GM23338 (cell line): ENCODE data around the gene CRK. TPM values are rescaled to one million over a fixed set of nuclear protein-coding genes. Genes with fewer than 3 reads are reported as not detected.

ENCODE experiments used
- ATAC-seq: fragments of 200-7000 bp; cut with Tn5 transposase; 3 replicates; pipeline ENCODE4 v1.9.1; 2020
- DNase-seq: peaks from one replicate; pipeline ENCODE4 v3.0.0-alpha.2; 2015; ENCODE audit warnings: low spot score
- H2AFZ ChIP-seq: fragments of 200-600 bp; sonication (generic); 2 replicates; pipeline ENCODE4 v1.8.0; 2016; ENCODE audit warnings: antibody characterized with exemption, mild to moderate bottlenecking, moderate library complexity
- H3F3A ChIP-seq: fragments of 200-600 bp; sonication (generic); replicated peaks from 2 replicates; pipeline ENCODE4 v1.8.0; 2017; ENCODE audit warnings: antibody characterized with exemption, mixed run types, low read depth
- H3K27ac ChIP-seq: fragments of 200-600 bp; sonication (generic); 2 replicates; pipeline ENCODE4 v1.6.1; 2016; ENCODE audit warnings: low read depth
- H3K27me3 ChIP-seq: fragments of 200-600 bp; sonication (generic); 2 replicates; pipeline ENCODE4 v1.8.0; 2016; ENCODE audit warnings: mild to moderate bottlenecking, mixed run types, moderate library complexity; ENCODE audit not compliant: insufficient read depth
- H3K36me3 ChIP-seq: fragments of 200-600 bp; sonication (generic); 2 replicates; pipeline ENCODE4 v1.8.0; 2016; ENCODE audit warnings: mild to moderate bottlenecking; ENCODE audit not compliant: insufficient read depth
- H3K4me1 ChIP-seq: fragments of 200-600 bp; sonication (generic); 2 replicates; pipeline ENCODE4 v1.8.0; 2016; ENCODE audit warnings: mild to moderate bottlenecking, moderate library complexity; ENCODE audit not compliant: insufficient read depth
- H3K4me2 ChIP-seq: fragments of 200-600 bp; sonication (generic); 2 replicates; pipeline ENCODE4 v1.7.1; 2017; ENCODE audit warnings: mixed run types
- H3K4me3 ChIP-seq: fragments of 200-600 bp; sonication (generic); 2 replicates; pipeline ENCODE4 v1.6.1; 2016; ENCODE audit warnings: mixed run types
- H3K79me2 ChIP-seq: fragments of 200-600 bp; sonication (generic); replicated peaks from 2 replicates; pipeline ENCODE4 v1.8.0; 2017; ENCODE audit warnings: mild to moderate bottlenecking; ENCODE audit not compliant: insufficient read depth
- H3K9me2 ChIP-seq: fragments of 200-600 bp; sonication (generic); 2 replicates; pipeline ENCODE4 v1.8.0; 2017; ENCODE audit not compliant: insufficient read depth
- H4K20me1 ChIP-seq: fragments of 200-600 bp; sonication (generic); replicated peaks from 2 replicates; pipeline ENCODE4 v1.8.0; 2017; ENCODE audit warnings: mild to moderate bottlenecking; ENCODE audit not compliant: insufficient read depth
- H3K27ac Mint-ChIP-seq: 2 replicates; pipeline ENCODE4 v1.8.0; 2020; ENCODE audit warnings: inconsistent platforms, mild to moderate bottlenecking, moderate library complexity, mixed read lengths
- H3K27me3 Mint-ChIP-seq: 3 replicates; pipeline ENCODE4 v1.8.0; 2022; ENCODE audit warnings: low read depth, mild to moderate bottlenecking, moderate library complexity, mixed read lengths, inconsistent platforms; ENCODE audit not compliant: insufficient read depth, poor library complexity
- H3K36me3 Mint-ChIP-seq: 3 replicates; pipeline ENCODE4 v1.8.0; 2021; ENCODE audit warnings: low read depth, mild to moderate bottlenecking, inconsistent platforms, moderate library complexity, mixed read lengths
- H3K4me1 Mint-ChIP-seq: 3 replicates; pipeline ENCODE4 v1.8.0; 2020; ENCODE audit warnings: mild to moderate bottlenecking, inconsistent platforms, mixed read lengths
- H3K4me3 Mint-ChIP-seq: 3 replicates; pipeline ENCODE4 v1.8.0; 2021; ENCODE audit warnings: moderate library complexity, mild to moderate bottlenecking, inconsistent platforms, mixed read lengths
- H3K9me3 Mint-ChIP-seq: 3 replicates; pipeline ENCODE4 v1.8.0; 2020; ENCODE audit warnings: moderate library complexity, mild to moderate bottlenecking, inconsistent platforms, mixed read lengths
- CREB1 ChIP-seq: fragments of 250-450 bp; sonication (Bioruptor Pico); IDR thresholded peaks from 2 replicates; pipeline ENCODE4 v1.5.0; 2020; ENCODE audit warnings: low read depth, mild to moderate bottlenecking, moderate library complexity
- CTCF ChIP-seq, 2 experiments: fragments of 200-600 bp in 1 of 2; sonication (generic) in 1 of 2; conservative IDR thresholded peaks; 2 replicates each; pipeline versions ENCODE4 v1.5.1 to v1.6.1; 2016 to 2017; ENCODE audit warnings: antibody characterized with exemption in 2 of 2, low read depth in 2 of 2, mild to moderate bottlenecking in 2 of 2, moderate library complexity in 1 of 2
- ETS1 ChIP-seq: IDR thresholded peaks from 2 replicates; pipeline ENCODE4 v1.6.1; 2016; ENCODE audit warnings: antibody characterized with exemption
- EZH2phosphoT487 ChIP-seq: fragments of 200-600 bp; sonication (generic); IDR thresholded peaks from one replicate; pipeline ENCODE4 v1.8.1; 2018; ENCODE audit warnings: antibody characterized with exemption; ENCODE audit not compliant: unreplicated experiment
- JUNB ChIP-seq: IDR thresholded peaks from one replicate; pipeline ENCODE4 v1.6.1; 2016; ENCODE audit warnings: antibody characterized with exemption; ENCODE audit not compliant: unreplicated experiment
- NANOG ChIP-seq: IDR thresholded peaks from 2 replicates; pipeline ENCODE4 v1.6.1; 2016; ENCODE audit warnings: antibody characterized with exemption, borderline replicate concordance
- ZNF114 ChIP-seq: fragments of 250-450 bp; sonication (Bioruptor Pico); IDR thresholded peaks from 2 replicates; pipeline ENCODE4 v1.5.0; 2020; ENCODE audit warnings: mild to moderate bottlenecking, moderate library complexity
- ZNF462 ChIP-seq: fragments of 250-450 bp; sonication (Bioruptor Pico); IDR thresholded peaks from 2 replicates; pipeline ENCODE4 v1.5.0; 2020; ENCODE audit warnings: mild to moderate bottlenecking, moderate library complexity
- polyA plus RNA-seq: library from polyadenylated mRNA; unstranded; fragments of >200 nt; fragmentation: Nextera tagmentation; extraction: Ambion mirVana; gene quantifications from 2 replicates; pipeline ENCODE4 v1.2.1, GENCODE V29; 2016
- total RNA-seq: library from RNA; depleted of rRNA; stranded (reverse); fragments of >200 nt; shearing (Covaris generic); gene quantifications from 2 replicates; pipeline ENCODE4 v1.2.3, GENCODE V29; 2014

The CRK gene
- total and polyA plus RNA-seq, 2 experiments from 2014 or later = 32.6 to 59.8 TPM

- Mint-ChIP-seq H3K4me3 (no peak overlapping the region), H3K9me3 (no peaks in the 10 kb centered on the region), H3K4me1 (peaks cover 4% of the 10 kb centered on the region), H3K36me3 (peaks cover 54% of the 10 kb centered on the region), H3K27me3 (peaks cover 6% of the 10 kb centered on the region), H3K27ac (no peak overlapping the region)
- H3K36me3 ChIP-seq = peaks cover 27% of the 10 kb centered on the region
- TF ChIP-seq EZH2phosphoT487 (no peak), JUNB (no peak), ETS1 (no peak)
- no peak overlapping the region for H2AFZ ChIP-seq
- H3K27me3 ChIP-seq = no peaks in the 10 kb centered on the region
- H3K4me2 ChIP-seq = no peak overlapping the region
- no peaks in the 10 kb centered on the region for H3K9me2 ChIP-seq
- H3K4me3 ChIP-seq = no peak overlapping the region
- H4K20me1 ChIP-seq = peaks cover 59% of the 10 kb centered on the region
- no peak for DNase-seq
- 0 out of 2 replicates have a peak overlapping the region, but pooled peaks have one; percentile 50 for H3K27ac ChIP-seq
- H3K4me1 ChIP-seq = no peaks in the 10 kb centered on the region
- no peak for ATAC-seq
- peaks cover 99% of the 10 kb centered on the region for H3K79me2 ChIP-seq
- peaks cover 16% of the 10 kb centered on the region; the same call in 1 of the 2 replicates for H3F3A ChIP-seq
Observed at GRCh38 chr17:1434150-1434549, 21.9 kb downstream of the CRK start.

GRCh38 chr17:1431631-1432104 is 24.4 kb downstream of the CRK start:
- Histone ChIP-seq H4K20me1 (peaks cover 53% of the 10 kb centered on the region), H3K27ac (0 out of 2 replicates have a peak overlapping the region, but pooled peaks have one; percentile 32), H3K79me2 (peaks cover 98% of the 10 kb centered on the region), H2AFZ (no peak overlapping the region), H3K4me1 (no peaks in the 10 kb centered on the region), H3K4me2 (no peak overlapping the region), H3K4me3 (no peak overlapping the region), H3K9me2 (no peaks in the 10 kb centered on the region), H3K36me3 (peaks cover 27% of the 10 kb centered on the region), H3K27me3 (no peaks in the 10 kb centered on the region), H3F3A (peaks cover 8% of the 10 kb centered on the region; the same call in 1 of the 2 replicates)
- Mint-ChIP-seq H3K36me3 (peaks cover 56% of the 10 kb centered on the region), H3K4me3 (no peak overlapping the region), H3K4me1 (peaks cover 4% of the 10 kb centered on the region), H3K27me3 (peaks cover 7% of the 10 kb centered on the region), H3K9me3 (no peaks in the 10 kb centered on the region), H3K27ac (no peak overlapping the region)
- no peak for DNase-seq
- TF ChIP-seq CREB1 = no peak
- no peak for TF ChIP-seq JUNB
- no peak for TF ChIP-seq NANOG
- TF ChIP-seq EZH2phosphoT487 = no peak
- no peak for TF ChIP-seq ZNF114 (CRISPR knock-in tag)
- no peak for TF ChIP-seq ZNF462
- no peak for TF ChIP-seq CTCF (conservative IDR thresholded peaks at IDR 0.05; ENCODE audit: low read depth in 2 of 2)
- no peak for ATAC-seq
